ENCODE data around the gene CCL5. TPM values are rescaled to one million over a fixed set of nuclear protein-coding genes. Genes with fewer than 3 reads are reported as not detected.

Gene CCL5
- total RNA-seq, 1 donor from 2014 or later: 0.60 TPM

- intact Hi-C loops (cut with micrococcal nuclease): no loop called here
- no peak overlapping the region for H3K4me3 ChIP-seq
- H3K36me3 ChIP-seq: no peaks in the 10 kb centered on the region
- no peaks in the 10 kb centered on the region for H3K4me1 ChIP-seq
- H3K9me3 ChIP-seq (replicated peaks): no peaks in the 10 kb centered on the region
- DNase-seq: no peak
- H3K27ac ChIP-seq (replicated peaks): no peak overlapping the region
- no peak for TF ChIP-seq CTCF (IDR thresholded peaks at IDR 0.05; ENCODE audit: borderline replicate concordance)
- H3K27me3 ChIP-seq (ENCODE audit: low read depth): no peaks in the 10 kb centered on the region
Measured at GRCh38 chr17:35890774-35891155, 10.6 kb upstream of the CCL5 start.

GRCh38 chr17:35889818-35890773 lies 9.9 kb upstream of the CCL5 start:
- Histone ChIP-seq H3K27ac (replicated peaks) (no peak overlapping the region), H3K36me3 (no peaks in the 10 kb centered on the region), H3K27me3 (ENCODE audit: low read depth) (no peaks in the 10 kb centered on the region), H3K4me1 (no peaks in the 10 kb centered on the region), H3K9me3 (replicated peaks) (no peaks in the 10 kb centered on the region), H3K4me3 (no peak overlapping the region)
- intact Hi-C loops (cut with micrococcal nuclease): no loop called here
- DNase-seq: no peak
- no peak for TF ChIP-seq CTCF (IDR thresholded peaks at IDR 0.05; ENCODE audit: borderline replicate concordance)

DNA sequence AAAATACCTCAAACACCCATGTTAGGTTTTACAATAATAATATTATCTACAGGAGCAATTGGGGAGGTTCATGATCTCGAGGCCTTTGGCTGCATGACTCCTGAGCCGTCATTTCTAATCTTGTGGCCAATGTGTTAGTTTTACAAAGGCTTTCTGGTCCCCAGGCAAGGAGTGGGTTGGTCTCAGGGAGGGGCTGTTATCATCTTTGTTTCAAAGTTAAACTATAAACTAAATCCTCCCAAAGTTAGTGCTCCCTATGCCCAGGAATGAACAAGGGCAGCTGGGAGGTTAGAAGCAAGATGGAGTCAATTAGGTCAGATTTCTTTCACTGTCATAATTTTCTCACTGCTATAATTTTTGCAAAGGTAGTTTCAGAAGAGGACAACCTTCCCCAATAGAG lies 9.1 kb upstream of the CCL5 start:
- Histone ChIP-seq H3K27me3 (ENCODE audit: low read depth) (no peaks in the 10 kb centered on the region), H3K9me3 (replicated peaks) (no peaks in the 10 kb centered on the region)
- intact Hi-C loops (cut with micrococcal nuclease): no loop called here

GRCh38 chr17:35878361-35878760 lies 1.8 kb downstream of the CCL5 start:
- intact Hi-C loops (cut with micrococcal nuclease): no loop called here

More for the DNA sequence above, 9.1 kb upstream of the CCL5 start:
- no peak overlapping the region for H3K27ac ChIP-seq (replicated peaks)
- no peaks in the 10 kb centered on the region for H3K36me3 ChIP-seq
- H3K4me1 ChIP-seq: no peaks in the 10 kb centered on the region
- no peak for DNase-seq
- no peak for TF ChIP-seq CTCF (IDR thresholded peaks at IDR 0.05; ENCODE audit: borderline replicate concordance)
- H3K4me3 ChIP-seq: no peak overlapping the region

More at GRCh38 chr17:35878361-35878760, 1.8 kb downstream of the CCL5 start:
- Histone ChIP-seq H3K27ac (replicated peaks) (no peak overlapping the region), H3K36me3 (no peaks in the 10 kb centered on the region), H3K27me3 (ENCODE audit: low read depth) (peaks cover 3% of the 10 kb centered on the region), H3K4me1 (peaks cover 4% of the 10 kb centered on the region), H3K4me3 (no peak overlapping the region), H3K9me3 (replicated peaks) (no peaks in the 10 kb centered on the region)
- TF ChIP-seq CTCF (IDR thresholded peaks at IDR 0.05; ENCODE audit: borderline replicate concordance): no peak
- no peak for DNase-seq

All from left ventricle myocardium inferior (tissue), 1 donor.